GM18873 (cell line): ENCODE measurements around the gene PROZ.

Experiments
- ATAC-seq: cut with Tn5 transposase; IDR thresholded peaks from one replicate; pipeline ENCODE4 v1.9.1; 2021; ENCODE audit warnings: mild to moderate bottlenecking, moderate library complexity, moderate number of reproducible peaks; ENCODE audit not compliant: unreplicated experiment, low FRiP score

PROZ gene

DNA sequence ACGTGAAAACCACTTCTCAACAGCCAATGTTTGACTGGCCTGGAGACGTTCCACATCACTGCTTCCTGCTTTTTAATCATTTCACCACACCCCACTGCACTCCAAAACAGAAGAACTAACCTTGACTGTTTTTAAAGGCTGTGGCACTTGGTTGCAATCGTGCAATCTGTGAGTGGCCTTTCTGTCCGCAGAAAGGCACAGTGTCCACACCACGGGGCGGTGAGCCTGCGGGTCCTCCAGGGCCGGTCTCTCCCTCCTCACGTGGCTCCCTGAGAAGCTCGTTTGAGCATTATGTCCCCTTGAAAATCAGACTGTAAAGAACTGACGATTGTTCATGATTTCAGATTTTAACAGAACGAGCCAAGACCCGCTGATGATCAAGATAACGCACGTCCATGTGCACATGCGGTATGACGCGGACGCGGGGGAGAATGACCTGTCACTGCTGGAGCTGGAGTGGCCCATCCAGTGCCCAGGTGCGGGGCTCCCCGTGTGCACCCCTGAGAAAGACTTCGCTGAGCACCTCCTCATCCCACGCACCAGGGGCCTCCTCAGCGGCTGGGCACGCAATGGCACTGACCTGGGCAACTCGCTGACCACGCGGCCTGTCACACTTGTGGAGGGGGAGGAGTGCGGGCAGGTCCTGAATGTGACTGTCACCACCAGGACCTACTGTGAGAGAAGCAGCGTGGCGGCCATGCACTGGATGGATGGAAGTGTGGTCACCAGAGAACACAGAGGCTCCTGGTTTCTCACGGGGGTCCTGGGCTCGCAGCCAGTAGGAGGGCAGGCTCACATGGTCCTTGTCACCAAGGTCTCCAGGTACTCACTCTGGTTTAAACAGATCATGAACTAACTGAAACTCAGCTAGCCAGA is 13.0 kb downstream of the PROZ start:
- no peak for ATAC-seq

GRCh38 chr13:113172419-113172926 is 14.0 kb downstream of the PROZ start:
- no peak for ATAC-seq

GRCh38 chr13:113176280-113176679 is 17.8 kb downstream of the PROZ start:
- ATAC-seq, result no peak

GRCh38 chr13:113176822-113177221 is 18.4 kb downstream of the PROZ start:
- no peak for ATAC-seq

GRCh38 chr13:113178070-113178895 is 19.8 kb downstream of the PROZ start:
- no peak for ATAC-seq

DNA sequence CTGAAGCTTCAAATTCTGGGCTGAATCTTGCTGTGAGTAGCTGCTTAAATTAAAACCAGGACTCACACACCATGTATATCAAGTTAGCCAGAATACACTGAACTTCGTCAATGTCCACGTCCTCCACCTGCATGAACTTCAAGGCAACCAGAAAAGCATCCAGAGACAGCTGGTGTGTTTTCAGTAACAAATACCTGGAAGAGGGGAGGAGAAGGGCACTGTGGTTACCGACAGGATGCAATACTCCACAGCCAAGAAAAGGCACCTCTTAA is 20.4 kb downstream of the PROZ start:
- no peak for ATAC-seq

DNA sequence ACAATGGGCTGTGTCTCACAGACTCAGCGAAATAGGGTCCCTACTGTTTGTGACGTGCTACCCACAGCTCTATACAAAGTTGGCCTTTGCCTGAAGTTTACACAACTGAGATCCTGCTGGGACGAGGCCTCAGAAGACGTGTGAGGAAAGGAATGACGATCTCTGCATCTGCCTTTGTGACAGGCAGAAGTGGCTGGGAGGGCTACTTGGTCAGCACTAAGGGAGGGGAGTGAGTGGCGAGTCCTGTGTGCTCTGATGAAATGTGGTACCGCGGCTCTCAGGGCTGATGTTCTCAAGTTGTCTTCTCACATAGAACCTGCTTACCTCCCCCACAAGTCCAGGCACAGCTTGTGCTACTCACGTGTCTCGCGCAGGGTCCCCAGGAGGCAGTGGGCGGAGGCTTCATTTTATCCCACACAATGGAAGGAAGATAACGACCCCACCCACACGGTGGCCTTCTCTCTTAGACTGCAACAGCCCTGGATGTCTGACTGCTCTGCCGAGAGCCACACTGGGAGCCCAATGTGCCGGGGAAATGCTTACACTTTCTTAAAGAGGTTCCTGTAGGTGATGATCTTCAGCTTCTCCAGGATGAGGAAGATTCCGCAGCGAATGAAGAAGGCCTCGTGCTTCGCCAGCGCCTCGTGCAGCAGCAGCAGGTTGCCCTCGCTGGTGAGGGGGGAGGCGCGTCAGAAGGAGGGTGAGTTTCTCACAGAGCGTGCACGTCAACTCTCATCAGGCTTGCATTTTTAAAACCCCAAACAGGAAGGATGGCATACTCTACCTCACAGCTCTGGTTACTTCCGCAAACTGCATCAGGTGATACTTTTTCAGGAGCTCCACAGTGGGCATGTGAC is 21.2 kb downstream of the PROZ start:
- no peak for ATAC-seq

DNA sequence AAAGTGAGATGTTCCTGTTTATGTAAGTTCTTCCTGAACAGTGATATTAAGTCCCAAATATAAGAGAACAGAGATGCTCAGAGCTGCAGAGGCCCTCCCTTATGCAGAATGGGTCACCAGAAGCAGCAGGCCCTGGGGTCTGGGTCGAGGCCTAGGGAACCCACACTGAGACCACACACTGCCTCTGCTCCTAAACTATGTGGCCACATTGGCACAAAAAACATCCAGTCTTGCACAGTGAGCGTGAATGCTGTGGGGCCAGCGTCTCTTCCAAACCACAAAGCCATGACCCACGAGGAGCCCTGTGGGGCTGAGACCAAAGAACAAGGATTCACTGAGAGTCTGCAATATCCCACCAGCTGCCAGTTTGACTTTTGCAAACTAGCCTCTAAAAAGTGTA is 23.6 kb downstream of the PROZ start:
- ATAC-seq, result no peak

DNA sequence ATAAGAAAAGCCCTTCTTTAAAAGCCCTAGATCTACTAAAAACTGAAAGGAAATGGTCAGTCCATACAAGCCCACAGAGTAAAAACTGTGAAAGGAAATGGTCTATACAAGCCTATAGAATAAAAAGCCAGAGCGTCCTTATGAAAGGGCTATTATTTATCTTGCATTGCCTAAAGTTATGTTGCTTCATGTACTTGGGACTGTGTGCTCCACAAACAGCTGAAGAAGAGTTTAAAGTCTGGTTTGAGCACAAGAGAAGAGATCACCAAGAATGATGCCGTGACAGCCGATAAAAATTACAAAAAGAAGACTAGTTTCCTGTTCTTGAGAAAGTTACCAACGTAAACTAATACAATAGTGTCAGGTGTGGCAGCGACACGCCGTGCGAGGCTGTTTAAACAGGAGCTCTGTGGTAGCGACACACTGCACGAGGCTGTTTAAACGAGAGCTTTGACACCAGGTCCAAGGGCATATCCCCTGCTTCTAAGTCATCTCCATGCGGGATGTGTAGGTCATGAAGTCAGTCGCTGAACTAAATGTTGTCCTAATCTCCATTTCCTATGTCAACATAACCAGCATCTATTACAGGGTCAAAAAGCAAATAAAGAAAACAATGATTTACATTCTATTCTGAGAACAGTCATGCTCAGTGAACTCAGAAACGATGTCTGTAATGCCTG is 25.1 kb downstream of the PROZ start:
- ATAC-seq, result no peak

DNA sequence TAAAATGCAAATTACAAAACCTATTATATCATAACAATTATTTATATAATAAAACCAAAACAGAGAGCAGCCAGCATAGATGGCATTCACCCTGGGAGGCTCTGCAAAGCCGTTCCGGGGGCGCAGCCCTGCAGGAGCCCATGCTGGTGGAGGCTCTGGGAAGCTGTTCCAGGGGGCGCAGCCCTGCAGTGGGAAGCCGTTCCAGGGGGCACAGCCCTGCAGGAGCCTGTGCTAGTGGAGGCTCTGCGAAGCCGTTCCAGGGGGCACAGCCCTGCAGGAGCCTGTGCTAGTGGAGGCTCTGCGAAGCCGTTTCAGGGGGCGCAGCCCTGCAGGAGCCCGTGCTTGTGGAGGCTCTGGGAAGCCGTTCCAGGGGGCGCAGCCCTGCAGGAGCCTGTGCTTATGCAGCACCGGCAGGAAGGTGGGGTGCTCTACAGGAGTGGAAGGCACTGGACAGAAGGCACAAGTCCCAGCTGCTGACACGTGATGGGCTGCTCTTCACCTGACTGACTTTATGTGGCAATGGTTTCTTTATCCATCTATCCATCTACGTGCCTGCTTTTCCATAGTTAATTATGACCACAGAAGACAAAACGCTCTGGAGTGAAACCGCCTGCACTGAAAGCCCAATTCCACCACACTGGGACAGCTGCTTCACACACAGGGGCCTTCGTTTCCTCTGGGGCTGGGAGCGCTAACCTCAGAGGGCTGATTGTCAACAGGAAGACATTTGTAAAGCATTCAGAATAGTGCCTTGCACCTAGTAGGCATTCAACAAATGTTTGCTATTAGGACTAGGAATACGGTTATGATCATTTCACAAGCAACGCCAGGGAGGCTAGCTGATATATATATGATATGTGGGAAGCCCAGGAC is 26.4 kb downstream of the PROZ start:
- ATAC-seq, result no peak

DNA sequence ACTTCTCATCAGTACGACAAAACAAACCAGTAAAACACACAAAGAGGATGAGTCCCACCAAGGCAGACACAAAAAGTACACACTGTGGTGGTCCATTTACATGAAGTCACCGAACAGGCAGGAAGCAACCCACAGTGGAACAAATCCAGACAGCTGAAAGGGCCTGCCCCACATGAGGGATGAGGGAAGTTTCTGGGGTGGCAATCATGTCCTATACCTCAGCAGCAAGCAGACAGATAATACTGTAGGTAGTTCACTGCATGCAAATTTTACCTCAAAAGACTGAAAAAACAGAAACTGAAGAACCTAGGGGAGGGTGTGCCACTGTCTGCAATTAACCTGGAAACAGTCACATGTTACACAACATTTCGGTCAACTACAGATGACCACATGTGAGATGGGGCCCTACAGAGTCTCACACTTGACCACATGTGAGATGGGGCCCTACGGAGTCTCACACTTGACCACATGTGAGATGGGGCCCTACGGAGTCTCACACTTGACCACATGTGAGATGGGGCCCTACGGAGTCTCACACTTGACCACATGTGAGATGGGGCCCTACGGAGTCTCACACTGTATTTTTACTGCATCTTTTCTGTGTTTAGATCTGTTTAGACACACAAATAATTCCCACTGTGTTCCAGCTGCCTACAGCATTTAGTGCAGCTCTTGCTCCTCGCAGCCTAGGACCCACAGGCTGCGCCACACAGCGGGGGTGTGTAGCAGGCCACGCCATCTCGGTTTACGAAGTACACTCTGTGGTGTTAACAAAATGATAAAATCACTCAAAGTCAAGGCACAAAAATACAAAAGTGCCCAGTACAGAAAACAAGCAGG is 27.8 kb downstream of the PROZ start:
- ATAC-seq, result no peak

DNA sequence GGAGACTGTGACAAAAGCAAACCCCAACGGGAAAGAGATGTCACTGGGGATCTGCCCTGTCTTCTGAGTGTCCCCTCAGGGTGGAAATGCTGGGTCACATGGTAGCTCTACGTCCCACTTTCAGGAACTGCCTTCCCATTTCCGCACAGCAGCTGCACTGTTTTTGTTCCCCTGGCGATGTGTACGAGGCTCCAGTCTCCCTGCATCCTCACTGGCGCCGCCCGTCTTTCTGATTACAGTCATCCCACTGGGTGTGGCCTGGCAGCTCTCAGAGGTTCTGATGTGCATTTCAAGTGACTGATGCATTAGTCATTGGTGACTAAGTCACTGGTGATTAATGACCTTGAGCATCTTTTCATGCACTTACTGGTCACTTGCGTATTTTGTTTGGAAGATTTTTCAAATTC is 28.8 kb downstream of the PROZ start:
- ATAC-seq, result no peak

GRCh38 chr13:113187883-113188665 is 29.6 kb downstream of the PROZ start:
- ATAC-seq, result no peak

GRCh38 chr13:113190181-113190580 is 31.7 kb downstream of the PROZ start:
- ATAC-seq, result no peak

DNA sequence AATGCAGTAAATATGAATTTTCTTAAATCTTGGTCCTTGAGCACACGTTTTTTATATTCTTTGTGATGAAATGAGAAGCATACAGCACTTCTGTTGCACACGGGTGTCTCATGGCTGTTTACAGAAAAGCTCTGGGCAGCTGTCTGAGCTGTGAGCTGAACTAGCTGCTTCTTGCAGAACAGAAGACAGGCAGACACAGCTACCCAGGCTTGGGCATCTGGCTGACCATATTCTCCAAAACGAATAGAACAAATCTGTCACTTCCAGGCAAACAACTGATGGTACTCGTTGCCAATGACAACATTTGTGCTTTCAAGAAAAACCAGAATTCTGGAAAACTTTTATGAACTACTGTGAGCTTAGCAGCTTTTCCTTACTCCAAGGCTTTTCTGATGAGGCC is 33.8 kb downstream of the PROZ start:
- ATAC-seq, result no peak

DNA sequence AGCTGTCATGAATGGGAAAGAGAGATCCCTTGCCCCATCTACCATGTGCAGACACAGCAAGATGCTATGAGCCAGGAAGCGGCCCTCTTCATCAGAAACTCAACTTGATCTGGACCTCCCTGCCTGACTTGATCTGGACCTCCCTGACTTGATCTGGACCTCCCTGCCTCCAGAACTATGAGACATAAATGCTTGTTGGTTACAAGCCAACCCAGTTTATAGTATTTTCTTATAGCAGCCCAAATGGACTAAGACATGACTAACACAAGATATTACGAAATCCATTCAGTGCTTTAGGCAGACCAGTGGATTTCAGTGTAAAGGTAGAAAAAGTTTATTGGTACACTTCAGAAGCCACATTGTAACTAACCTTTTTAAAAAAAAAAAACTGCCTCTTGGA is 34.5 kb downstream of the PROZ start:
- ATAC-seq, result no peak

- ATAC-seq, result no peak
These were observed 36.9 kb downstream of the PROZ start for GRCh38 chr13:113195360-113195759.
